Naive thymus-derived CD4-positive, alpha-beta T cell (primary cell): Measurements from ENCODE around the gene SIGLEC6. TPM values are rescaled to one million over a fixed set of nuclear protein-coding genes. Genes with fewer than 3 reads are reported as not detected.

ENCODE experiments used
- ATAC-seq: fragments of 150-1000 bp; cut with Tn5 transposase; 2 replicates; pipeline ENCODE4 v1.10.0; 2021; ENCODE audit warnings: mild to moderate bottlenecking, moderate library complexity
- CTCF ChIA-PET: fragments of 350-600 bp; sonication (Branson Sonifier 250); formaldehyde crosslinking; loops from one replicate; lab custom pipeline; 2021; ENCODE audit warnings: antibody characterized with exemption; lab: Charles Lee
- POLR2A ChIA-PET: fragments of 350-600 bp; sonication (Branson Sonifier 250); formaldehyde crosslinking; loops from one replicate; lab custom pipeline; 2021; ENCODE audit warnings: antibody characterized with exemption, inconsistent platforms; lab: Charles Lee
- DNase-seq, 9 donors: peaks; one replicate each; pipeline versions ENCODE4 v3.0.0 to v3.0.0-alpha.2; 2020 to 2022; ENCODE audit warnings: mixed read lengths in 1 of 9
- H3K27ac ChIP-seq: one replicate; pipeline ENCODE4 v1.7.0; 2013; ENCODE audit warnings: mild to moderate bottlenecking, low read depth, low read length, moderate library complexity
- H3K27me3 ChIP-seq, 2 donors: one replicate each; pipeline ENCODE4 v1.7.0; 2013; ENCODE audit warnings: low read length in 2 of 2, mild to moderate bottlenecking in 2 of 2, moderate library complexity in 2 of 2; ENCODE audit not compliant: control insufficient read depth in 2 of 2, insufficient read depth in 2 of 2
- H3K36me3 ChIP-seq, 3 experiments: 1 replicate in 2 of 3; 2 replicates in 1 of 3; pipeline ENCODE4 v1.7.0; 2013; ENCODE audit warnings: low read length in 3 of 3, mild to moderate bottlenecking in 3 of 3, moderate library complexity in 1 of 3; ENCODE audit not compliant: insufficient read depth in 3 of 3, control insufficient read depth in 2 of 3
- H3K4me1 ChIP-seq, 2 donors: one replicate each; pipeline ENCODE4 v1.7.0; 2013; ENCODE audit warnings: low read length in 2 of 2, mild to moderate bottlenecking in 2 of 2, moderate library complexity in 1 of 2; ENCODE audit not compliant: control insufficient read depth in 2 of 2, insufficient read depth in 2 of 2
- H3K4me3 ChIP-seq: 2 replicates; pipeline ENCODE4 v1.7.0; 2013; ENCODE audit warnings: mild to moderate bottlenecking, low read length
- H3K9me3 ChIP-seq, 3 experiments: 1 replicate in 2 of 3; 2 replicates in 1 of 3; pipeline ENCODE4 v1.7.0; 2013; ENCODE audit warnings: low read length in 3 of 3; ENCODE audit not compliant: control insufficient read depth in 2 of 3
- H3K27ac Mint-ChIP-seq, 9 donors: one replicate each; pipeline ENCODE4 v1.8.0; 2020 to 2022; ENCODE audit warnings: mixed read lengths in 9 of 9, mild to moderate bottlenecking in 8 of 9, moderate library complexity in 5 of 9, inconsistent platforms in 2 of 9
- H3K27me3 Mint-ChIP-seq, 5 donors: one replicate each; pipeline ENCODE4 v1.8.0; 2021 to 2022; ENCODE audit warnings: mixed read lengths in 5 of 5, mild to moderate bottlenecking in 1 of 5
- H3K36me3 Mint-ChIP-seq, 5 donors: one replicate each; pipeline ENCODE4 v1.8.0; 2020 to 2022; ENCODE audit warnings: mixed read lengths in 5 of 5, mild to moderate bottlenecking in 3 of 5, inconsistent platforms in 1 of 5
- H3K4me1 Mint-ChIP-seq, 7 donors: one replicate each; pipeline ENCODE4 v1.8.0; 2020 to 2022; ENCODE audit warnings: mixed read lengths in 7 of 7, mild to moderate bottlenecking in 3 of 7, inconsistent platforms in 1 of 7
- H3K4me3 Mint-ChIP-seq, 10 donors: one replicate each; pipeline ENCODE4 v1.8.0; 2020 to 2022; ENCODE audit warnings: mild to moderate bottlenecking in 10 of 10, mixed read lengths in 10 of 10, moderate library complexity in 6 of 10, inconsistent platforms in 2 of 10
- H3K9me3 Mint-ChIP-seq, 11 donors: one replicate each; pipeline ENCODE4 v1.8.0; 2020 to 2022; ENCODE audit warnings: mixed read lengths in 11 of 11, mild to moderate bottlenecking in 4 of 11, inconsistent platforms in 1 of 11, moderate library complexity in 1 of 11
- intact Hi-C, 2 donors: fragments of 100-400 bp; cut with micrococcal nuclease; formaldehyde crosslinking; loops; one replicate each; pipeline ENCODE4 v1.15.1; 2023
- polyA plus RNA-seq, 2 donors: library from polyadenylated mRNA; unstranded; fragments of 300-500 nt; fragmentation: Illumina TruSeq; gene quantifications; one replicate each; pipeline ENCODE4 v1.2.3, GENCODE V29; 2021
- total RNA-seq, 6 experiments: library from RNA in 5 of 6; stranded (reverse) in 5 of 6; gene quantifications; 1 replicate in 5 of 6; 2 replicates in 1 of 6; pipeline ENCODE4 v1.2.3 and lab custom pipeline; 2021 to 2026

SIGLEC6 gene
- total and polyA plus RNA-seq, 7 experiments from 2014 or later = 0.46 to 2.5 (median 0.64) TPM; not detected in 2

DNA sequence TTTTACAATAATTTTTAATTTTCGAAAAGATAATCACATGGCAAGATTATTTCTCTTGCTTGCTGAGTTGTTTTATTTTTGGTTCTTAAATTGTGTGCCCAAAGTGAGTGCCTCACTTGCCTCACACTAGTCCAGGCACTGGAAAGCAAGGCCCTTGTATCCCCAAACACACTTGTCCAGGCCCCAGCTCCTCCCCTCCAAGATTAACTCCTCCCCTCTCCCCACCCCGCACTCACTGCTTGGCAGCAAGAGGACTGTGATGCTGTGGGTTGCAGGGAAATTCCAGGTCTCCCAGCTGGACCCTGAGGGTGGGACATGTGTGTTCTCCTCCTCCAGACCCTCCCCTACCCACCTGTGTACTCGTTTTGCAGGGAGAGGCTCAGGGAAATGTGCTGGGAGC is 33.8 kb downstream of the SIGLEC6 start:
- Histone ChIP-seq H3K9me3 (no peaks in the 10 kb centered on the region), H3K4me3 (no peak overlapping the region), H3K36me3 (no peaks in the 10 kb centered on the region), H3K4me1 (peaks cover 0 to 7% of the 10 kb centered on the region in 2 donors), H3K27ac (no peak overlapping the region), H3K27me3 (no peaks in the 10 kb centered on the region)
- intact Hi-C loops = no loop called here
- H3K4me3 Mint-ChIP-seq = no peak overlapping the region
- H3K36me3 Mint-ChIP-seq = peaks cover 0 to 10% (median 0%) of the 10 kb centered on the region in 5 donors
- H3K4me1 Mint-ChIP-seq = peaks cover 4 to 20% (median 10%) of the 10 kb centered on the region in 7 donors
- POLR2A ChIA-PET = no interaction called here
- H3K27me3 Mint-ChIP-seq = peaks cover 9 to 30% (median 18%) of the 10 kb centered on the region in 5 donors
- ATAC-seq = no peak
- DNase-seq = no peak
- CTCF ChIA-PET = no interaction called here
- peaks cover 0 to 13% (median 0%) of the 10 kb centered on the region in 11 donors for H3K9me3 Mint-ChIP-seq
- H3K27ac Mint-ChIP-seq = no peak overlapping the region

DNA sequence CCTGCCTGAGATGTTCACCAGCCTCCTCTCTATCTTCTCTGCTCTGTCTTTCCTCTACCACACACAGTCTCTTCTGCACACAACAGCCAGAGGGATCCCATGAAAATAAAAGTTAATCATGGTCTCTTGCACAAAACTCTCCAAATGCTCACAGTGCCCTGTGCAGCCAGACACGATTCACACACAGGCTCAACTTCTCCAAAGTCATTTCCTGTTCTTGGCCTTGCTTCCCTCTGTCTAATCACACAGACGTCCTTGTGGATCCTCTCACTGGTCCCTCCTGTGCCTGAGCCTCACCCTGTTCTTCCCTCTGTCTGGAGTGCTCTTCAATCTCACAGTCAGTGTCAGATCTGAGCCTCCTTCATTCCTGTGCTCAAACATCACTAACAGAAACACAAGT is 37.7 kb downstream of the SIGLEC6 start:
- no peak for ATAC-seq
- Mint-ChIP-seq H3K36me3 (peaks cover 0 to 10% (median 0%) of the 10 kb centered on the region in 5 donors), H3K9me3 (peaks cover 0 to 11% (median 0%) of the 10 kb centered on the region in 11 donors), H3K4me3 (no peak overlapping the region), H3K4me1 (peaks cover 0 to 11% (median 0%) of the 10 kb centered on the region in 7 donors), H3K27me3 (peaks cover 9 to 34% (median 26%) of the 10 kb centered on the region in 5 donors), H3K27ac (no peak overlapping the region)
- Histone ChIP-seq H3K27me3 (no peaks in the 10 kb centered on the region), H3K27ac (no peak overlapping the region), H3K4me1 (no peaks in the 10 kb centered on the region), H3K36me3 (no peaks in the 10 kb centered on the region), H3K9me3 (no peaks in the 10 kb centered on the region), H3K4me3 (no peak overlapping the region)
- intact Hi-C loops = no loop called here
- CTCF ChIA-PET = interaction anchor here (0.7 kb wide), 1 partner anchor 22 kb away, joined by 4 read pairs; no protein-coding TSS in a partner anchor
- POLR2A ChIA-PET = no interaction called here
- DNase-seq = no peak

DNA sequence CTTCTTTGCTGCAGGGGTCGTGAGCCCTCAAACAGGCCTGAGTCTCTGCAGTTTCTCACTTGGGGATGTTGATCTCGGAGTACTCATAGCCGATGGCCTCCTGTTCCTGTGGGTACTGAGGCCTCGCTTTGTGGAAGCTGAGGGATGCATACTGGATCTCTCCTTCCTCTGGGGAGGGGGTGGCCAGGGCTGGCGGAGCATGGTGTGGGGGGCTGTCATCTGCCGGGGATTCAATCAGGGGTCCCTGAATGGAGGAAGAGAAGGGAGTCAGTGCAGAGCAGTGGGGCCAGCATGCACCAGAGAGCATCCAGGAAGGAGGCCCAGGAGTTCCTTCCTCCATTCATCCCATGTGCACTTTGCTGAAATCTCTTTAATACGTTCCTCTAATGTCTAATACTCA is 39.9 kb downstream of the SIGLEC6 start:
- no peaks in the 10 kb centered on the region for H3K27me3 ChIP-seq
- no peak overlapping the region for H3K27ac ChIP-seq
- peaks cover 0 to 11% (median 0%) of the 10 kb centered on the region in 7 donors for H3K4me1 Mint-ChIP-seq
- no peaks in the 10 kb centered on the region for H3K36me3 ChIP-seq
- peaks cover 6 to 35% (median 26%) of the 10 kb centered on the region in 5 donors for H3K27me3 Mint-ChIP-seq
- no peaks in the 10 kb centered on the region for H3K9me3 ChIP-seq
- ChIA-PET POLR2A (no interaction called here), CTCF (no interaction called here)
- ATAC-seq (no peak), DNase-seq (no peak)
- H3K4me3 ChIP-seq = no peak overlapping the region
- H3K36me3 Mint-ChIP-seq = peaks cover 0 to 10% (median 0%) of the 10 kb centered on the region in 5 donors
- no peak overlapping the region for H3K4me3 Mint-ChIP-seq
- no peaks in the 10 kb centered on the region for H3K4me1 ChIP-seq
- intact Hi-C loops = no loop called here
- H3K9me3 Mint-ChIP-seq = peaks cover 0 to 11% (median 0%) of the 10 kb centered on the region in 11 donors
- H3K27ac Mint-ChIP-seq = no peak overlapping the region

DNA sequence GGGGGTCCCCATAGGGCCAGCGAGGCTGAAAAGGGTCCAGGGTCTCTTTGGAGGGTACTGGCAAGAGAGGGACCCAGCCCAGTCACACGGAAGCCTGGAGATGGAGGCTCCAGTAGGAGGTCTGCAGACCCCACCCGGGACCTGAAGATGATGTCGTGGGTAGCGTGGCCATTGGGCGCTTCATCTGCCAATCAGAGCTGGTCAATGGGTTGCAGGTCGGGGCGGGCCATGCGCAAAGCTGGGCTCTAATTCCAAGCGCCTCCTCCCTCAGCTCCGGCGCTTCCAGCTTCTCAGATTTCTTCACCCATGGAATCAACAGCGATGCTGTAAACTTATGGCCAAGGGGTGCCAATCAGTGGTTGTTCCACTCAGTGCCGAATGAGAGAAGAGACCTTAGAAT is 40.8 kb downstream of the SIGLEC6 start:
- Histone ChIP-seq H3K27ac (no peak overlapping the region), H3K4me1 (no peaks in the 10 kb centered on the region), H3K36me3 (no peaks in the 10 kb centered on the region), H3K27me3 (no peaks in the 10 kb centered on the region), H3K4me3 (no peak overlapping the region), H3K9me3 (no peaks in the 10 kb centered on the region)
- ChIA-PET POLR2A (no interaction called here), CTCF (no interaction called here)
- peaks cover 6 to 34% (median 31%) of the 10 kb centered on the region in 5 donors for H3K27me3 Mint-ChIP-seq
- H3K4me1 Mint-ChIP-seq = peaks cover 0 to 11% (median 0%) of the 10 kb centered on the region in 7 donors
- ATAC-seq = no peak
- intact Hi-C loops = no loop called here
- H3K4me3 Mint-ChIP-seq = no peak overlapping the region
- H3K36me3 Mint-ChIP-seq = peaks cover 0 to 10% (median 0%) of the 10 kb centered on the region in 5 donors
- no peak overlapping the region for H3K27ac Mint-ChIP-seq
- no peak for DNase-seq
- peaks cover 0 to 15% (median 4%) of the 10 kb centered on the region in 11 donors for H3K9me3 Mint-ChIP-seq

DNA sequence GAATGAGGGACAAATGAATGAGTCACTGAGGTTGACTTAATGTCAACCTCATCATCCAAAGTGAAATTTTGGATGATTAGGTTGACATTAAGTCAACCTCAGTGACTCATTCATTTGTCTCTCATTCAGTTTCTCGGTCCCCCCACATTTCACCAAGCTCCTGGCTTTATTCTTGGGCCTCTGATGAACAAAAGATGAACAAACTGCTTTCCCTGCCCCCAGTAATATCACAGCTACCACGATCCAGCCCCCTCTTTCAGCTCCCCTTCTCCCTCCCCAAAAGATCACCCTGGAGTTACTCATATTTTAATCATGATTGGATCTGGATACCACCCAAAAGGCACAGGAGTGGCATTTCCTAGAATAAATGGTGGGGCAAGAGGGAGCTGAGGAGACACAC is 42.4 kb downstream of the SIGLEC6 start:
- Histone ChIP-seq H3K9me3 (no peaks in the 10 kb centered on the region), H3K4me3 (no peak overlapping the region), H3K27me3 (no peaks in the 10 kb centered on the region), H3K27ac (no peak overlapping the region), H3K4me1 (no peaks in the 10 kb centered on the region), H3K36me3 (no peaks in the 10 kb centered on the region)
- ATAC-seq (no peak), DNase-seq (no peak)
- no peak overlapping the region for H3K4me3 Mint-ChIP-seq
- no peak overlapping the region for H3K27ac Mint-ChIP-seq
- peaks cover 0 to 10% (median 0%) of the 10 kb centered on the region in 5 donors for H3K36me3 Mint-ChIP-seq
- ChIA-PET CTCF (no interaction called here), POLR2A (no interaction called here)
- peaks cover 0 to 15% (median 4%) of the 10 kb centered on the region in 11 donors for H3K9me3 Mint-ChIP-seq
- peaks cover 11 to 39% (median 37%) of the 10 kb centered on the region in 5 donors for H3K27me3 Mint-ChIP-seq
- intact Hi-C loops = no loop called here
- peaks cover 0 to 11% (median 0%) of the 10 kb centered on the region in 7 donors for H3K4me1 Mint-ChIP-seq

DNA sequence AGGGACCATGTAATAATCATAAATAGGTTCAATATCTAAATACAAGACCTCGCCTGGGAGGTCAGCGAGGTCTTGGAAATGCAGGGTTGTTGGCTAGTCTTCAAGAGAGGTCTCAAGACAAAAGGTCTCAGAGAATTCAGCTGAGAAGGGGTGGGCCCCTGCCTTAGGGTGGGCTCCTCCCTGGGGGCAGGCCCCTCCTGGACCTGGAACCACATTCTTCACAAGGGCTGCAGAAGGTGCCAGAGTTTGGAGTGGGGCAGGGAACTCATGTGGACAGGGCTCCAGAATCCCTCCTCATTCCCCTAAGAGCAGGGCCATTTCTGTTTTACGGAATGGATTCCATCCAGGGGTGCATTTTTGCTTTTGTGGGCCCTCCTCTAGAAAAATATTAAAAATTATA is 43.0 kb downstream of the SIGLEC6 start:
- ChIA-PET POLR2A (no interaction called here), CTCF (no interaction called here)
- Histone ChIP-seq H3K4me3 (no peak overlapping the region), H3K4me1 (no peaks in the 10 kb centered on the region), H3K27me3 (no peaks in the 10 kb centered on the region), H3K36me3 (no peaks in the 10 kb centered on the region), H3K9me3 (no peaks in the 10 kb centered on the region), H3K27ac (no peak overlapping the region)
- no peak overlapping the region for H3K4me3 Mint-ChIP-seq
- intact Hi-C loops = no loop called here
- H3K27me3 Mint-ChIP-seq = peaks cover 9 to 33% (median 33%) of the 10 kb centered on the region in 5 donors
- ATAC-seq = no peak
- peaks cover 0 to 5% (median 0%) of the 10 kb centered on the region in 5 donors for H3K36me3 Mint-ChIP-seq
- H3K4me1 Mint-ChIP-seq = peaks cover 0 to 6% (median 0%) of the 10 kb centered on the region in 7 donors
- DNase-seq = no peak
- no peak overlapping the region for H3K27ac Mint-ChIP-seq
- peaks cover 0 to 11% (median under 1%) of the 10 kb centered on the region in 11 donors for H3K9me3 Mint-ChIP-seq
